Pons (tissue), 1 donor: Measurements from ENCODE around the gene TBC1D22A.
"Not testable (repeated sequence)": the region's sequence is repeated elsewhere in the genome, so short reads cannot be mapped to it uniquely, and the experiment has no call there.

Experiments
- DNase-seq: peaks from one replicate; pipeline ENCODE4 v3.0.0-alpha.2; 2016; ENCODE audit warnings: low spot score

Gene TBC1D22A

GRCh38 chr22:46813816-46814597, 51.6 kb downstream of the TBC1D22A start:
- no peak for DNase-seq

DNA sequence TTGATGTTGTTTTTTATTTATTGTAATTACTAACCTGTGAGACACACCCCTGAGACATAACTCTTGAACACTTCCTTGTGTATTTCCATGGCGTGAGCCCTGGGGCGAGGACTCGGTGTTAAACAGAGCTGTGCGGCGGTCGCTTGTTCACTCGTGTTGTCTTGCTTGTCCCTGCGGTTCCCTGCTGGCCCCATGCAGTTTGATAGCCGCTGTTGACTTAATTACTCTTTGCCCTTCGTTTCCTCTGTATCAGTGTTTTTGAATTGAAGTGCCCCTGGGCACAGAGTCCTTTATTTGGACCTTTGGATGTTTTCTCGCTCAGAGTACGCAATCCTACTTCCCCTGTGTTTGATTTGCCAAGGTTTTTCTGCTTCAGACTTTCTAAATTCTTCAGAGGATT, 52.7 kb downstream of the TBC1D22A start:
- no peak for DNase-seq

- no peak for DNase-seq
Observed at GRCh38 chr22:46815559-46815895, 53.1 kb downstream of the TBC1D22A start.

- DNase-seq, result peak; percentile 44
Observed at GRCh38 chr22:46815896-46816731, 53.7 kb downstream of the TBC1D22A start.

DNA sequence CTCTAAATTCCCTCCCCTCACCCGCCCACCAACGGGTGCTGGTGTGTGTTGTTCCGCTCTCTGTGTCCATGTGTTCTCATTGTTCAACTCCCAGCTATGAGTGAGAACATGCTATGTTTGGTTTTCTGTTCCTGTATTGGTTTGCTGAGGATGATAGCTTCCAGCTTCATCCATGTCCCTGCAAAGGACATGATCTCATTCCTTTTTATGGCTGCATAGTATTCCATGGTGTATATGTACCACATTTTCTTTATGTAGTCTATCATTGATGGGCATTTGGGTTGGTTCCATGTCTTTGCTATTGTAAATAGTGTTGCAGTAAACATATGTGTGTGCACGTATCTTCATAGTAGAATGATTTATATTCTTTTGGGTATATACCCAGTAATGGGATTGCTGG, 54.9 kb downstream of the TBC1D22A start:
- not testable (repeated sequence) for DNase-seq

GRCh38 chr22:46823248-46823647, 60.8 kb downstream of the TBC1D22A start:
- no peak for DNase-seq

DNA sequence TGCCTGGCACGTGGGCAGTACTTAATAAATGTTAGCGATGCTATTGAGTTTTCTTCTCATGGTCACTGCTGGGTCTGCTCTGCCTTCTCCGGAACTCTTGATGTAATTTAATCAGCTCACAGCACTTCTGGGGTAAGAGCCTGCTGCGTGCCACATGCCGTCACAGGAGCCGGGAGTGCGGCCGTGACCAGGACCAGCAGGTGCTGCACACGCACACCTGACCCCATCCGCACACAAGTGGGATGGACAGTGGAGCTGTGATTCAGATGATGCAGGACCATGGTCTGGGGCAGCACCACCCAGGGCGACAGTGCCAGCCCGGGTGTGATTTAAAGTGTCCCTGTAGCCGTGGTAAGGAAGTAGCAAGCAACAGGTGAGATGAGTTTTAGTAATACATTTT, 61.2 kb downstream of the TBC1D22A start:
- DNase-seq, result no peak

DNA sequence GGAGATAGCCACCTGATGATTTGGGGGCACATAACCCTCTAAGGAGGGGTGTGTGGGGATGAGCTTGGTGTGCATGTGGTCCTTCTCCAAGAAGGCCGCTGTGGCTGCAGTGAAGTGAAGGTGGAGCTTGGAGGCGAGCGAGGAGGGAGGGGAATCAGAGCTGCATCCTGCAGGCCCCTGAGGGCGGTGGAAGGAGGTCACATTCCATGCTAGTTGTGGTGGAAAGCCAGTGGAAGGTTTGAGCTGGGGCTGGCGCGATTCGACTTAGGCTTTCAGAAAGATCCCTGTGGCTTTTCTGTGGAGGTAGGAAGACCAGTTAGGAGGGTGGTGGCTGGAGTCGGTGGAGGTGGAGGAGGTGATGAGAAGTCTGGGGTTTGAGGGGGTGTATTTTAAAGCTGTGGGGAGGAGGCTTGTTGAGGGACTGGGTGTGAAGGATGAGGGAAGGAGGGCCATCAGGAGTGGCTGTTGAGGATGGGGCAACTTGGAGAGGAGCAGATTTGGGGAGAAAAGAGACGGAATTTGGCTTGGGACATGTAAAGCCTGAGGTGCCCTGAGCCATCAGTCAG, 62.0 kb downstream of the TBC1D22A start:
- no peak for DNase-seq

DNA sequence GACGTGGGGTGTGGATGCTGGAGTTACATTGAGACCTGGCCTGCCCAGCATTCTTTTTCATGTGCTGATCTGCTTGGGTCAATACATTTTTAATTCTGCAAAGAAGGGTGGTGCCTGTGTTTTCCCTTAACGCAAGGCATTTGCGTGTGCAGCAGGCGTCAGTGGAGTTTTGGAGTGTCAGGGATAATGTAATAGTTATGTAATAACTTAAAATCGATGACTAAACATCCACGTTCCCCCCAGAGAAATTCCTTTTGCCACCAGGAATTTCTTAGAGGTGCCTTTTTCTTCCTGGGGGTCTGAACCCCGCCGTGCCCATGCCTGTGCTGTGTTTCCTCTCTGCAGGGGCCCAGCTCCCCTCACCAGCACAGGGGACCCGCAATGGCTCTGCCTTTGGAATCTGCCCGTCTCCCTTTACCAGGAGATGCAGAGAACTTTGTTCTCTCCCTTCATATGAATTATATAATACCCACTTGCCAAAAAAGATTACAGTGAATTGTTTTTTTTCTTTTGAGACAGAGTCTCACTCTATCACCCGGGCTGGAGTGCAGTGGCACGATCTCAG, 62.6 kb downstream of the TBC1D22A start:
- no peak for DNase-seq

DNA sequence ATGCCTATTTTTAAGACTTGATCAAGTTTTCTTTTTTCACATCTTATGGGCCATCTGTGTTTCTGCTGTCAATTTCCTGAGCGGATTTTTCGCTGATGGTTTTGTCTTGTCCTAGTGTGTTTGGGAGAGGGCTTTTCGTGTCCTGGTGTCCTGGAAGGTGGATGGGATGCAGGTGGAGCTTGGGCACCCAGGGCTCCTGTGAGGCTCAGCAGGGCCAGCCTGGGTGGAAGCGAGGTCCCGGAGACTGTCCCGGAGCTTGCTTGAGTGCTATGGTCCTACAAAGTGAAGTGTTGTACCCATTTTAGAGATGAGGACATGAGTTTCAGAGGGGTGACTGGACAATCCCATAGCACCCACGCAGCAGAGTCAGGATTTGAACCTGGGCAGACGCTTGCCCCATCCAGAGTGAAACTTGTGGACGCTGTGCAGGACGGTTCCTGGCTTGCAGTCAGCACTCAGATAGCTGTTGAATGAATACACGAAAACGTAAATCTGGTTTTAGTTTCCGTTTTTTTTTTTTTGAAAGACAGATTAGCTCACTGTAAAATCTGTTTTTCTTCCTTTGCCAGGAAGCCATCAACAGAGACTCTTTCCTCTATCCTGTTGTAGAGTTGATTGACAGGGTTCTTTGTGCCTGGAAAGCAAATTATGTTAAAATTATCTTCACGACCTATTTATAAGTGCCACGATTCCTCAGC, 64.1 kb downstream of the TBC1D22A start:
- DNase-seq, result no peak

DNA sequence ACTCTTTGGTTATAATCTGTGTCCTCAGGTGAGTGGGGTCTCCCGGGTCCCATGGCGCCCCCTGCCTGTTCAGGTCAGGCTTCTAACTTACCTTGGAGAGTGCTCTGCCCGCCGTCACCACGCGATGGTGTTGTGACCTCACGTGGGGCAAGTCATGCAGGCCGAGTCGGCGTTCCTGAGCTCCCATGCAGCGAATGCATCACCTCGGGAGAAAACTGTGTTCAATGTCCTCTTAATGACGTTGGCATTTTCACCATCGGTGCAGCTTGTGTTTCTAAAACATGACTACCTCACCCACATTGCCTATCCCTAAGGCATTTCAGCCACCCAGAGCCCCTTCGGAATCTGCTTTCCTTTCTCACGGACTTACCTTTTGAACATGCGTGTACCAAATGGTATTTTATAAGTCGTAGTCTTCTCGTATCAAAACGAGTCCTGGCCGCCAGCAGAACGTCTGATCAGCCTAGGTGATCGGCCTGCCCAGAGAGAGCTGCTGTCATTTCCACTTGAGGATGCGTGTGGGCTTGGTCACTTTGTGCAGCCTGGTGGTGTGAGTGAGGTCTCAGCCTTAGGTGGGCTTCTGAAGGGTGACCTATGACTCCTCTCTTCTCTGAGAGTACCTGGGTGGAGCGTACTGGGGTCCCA, 64.8 kb downstream of the TBC1D22A start:
- DNase-seq, result no peak

DNA sequence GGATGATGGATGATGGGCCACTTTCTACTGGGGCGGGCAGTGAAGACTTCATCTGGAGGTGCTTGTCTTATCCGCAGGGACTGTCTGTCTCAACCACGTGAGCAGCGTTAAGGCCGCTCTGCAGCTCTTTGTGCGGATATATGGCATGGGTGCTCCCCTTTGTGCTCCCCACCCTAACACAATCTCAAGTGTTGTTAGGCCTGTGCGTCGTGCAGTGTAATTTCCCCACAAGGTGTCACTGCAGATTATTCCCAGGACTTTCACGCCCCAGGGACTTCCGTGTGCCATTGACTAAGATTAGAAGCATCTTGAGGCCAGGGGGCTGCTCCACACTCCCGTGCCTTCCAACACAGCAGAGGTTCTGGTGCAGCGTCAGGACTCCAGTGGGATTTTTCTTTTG, 65.3 kb downstream of the TBC1D22A start:
- DNase-seq, result no peak

DNA sequence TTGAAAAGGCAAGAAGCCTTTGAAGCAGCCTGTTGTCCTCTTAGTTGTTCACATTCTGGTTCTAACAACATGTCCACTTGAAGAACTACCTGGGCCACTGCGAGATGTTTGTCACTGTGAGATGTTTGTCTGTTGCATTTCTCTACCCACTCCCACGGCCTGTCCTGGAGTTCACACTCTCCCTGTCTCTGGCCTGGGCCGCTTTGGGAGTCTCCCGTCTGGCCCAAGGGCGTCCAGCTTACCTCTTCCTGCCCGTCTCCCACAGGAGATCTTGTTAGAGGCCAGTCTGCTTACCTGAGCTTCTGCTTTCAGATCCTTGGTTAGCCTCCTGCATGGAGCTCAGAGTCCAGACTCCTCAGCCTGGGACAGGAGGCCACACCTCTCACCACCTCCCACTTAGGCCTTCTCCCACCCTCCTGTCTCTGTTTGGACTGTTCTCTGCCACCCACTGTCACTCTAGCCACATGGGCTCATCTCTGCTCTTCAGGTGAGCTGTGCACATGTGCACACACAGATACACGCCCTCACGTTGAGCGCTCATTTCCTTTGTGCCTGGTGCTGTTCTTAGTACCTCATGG, 66.0 kb downstream of the TBC1D22A start:
- DNase-seq, result no peak

GRCh38 chr22:46829117-46829891, 66.9 kb downstream of the TBC1D22A start:
- no peak for DNase-seq

DNA sequence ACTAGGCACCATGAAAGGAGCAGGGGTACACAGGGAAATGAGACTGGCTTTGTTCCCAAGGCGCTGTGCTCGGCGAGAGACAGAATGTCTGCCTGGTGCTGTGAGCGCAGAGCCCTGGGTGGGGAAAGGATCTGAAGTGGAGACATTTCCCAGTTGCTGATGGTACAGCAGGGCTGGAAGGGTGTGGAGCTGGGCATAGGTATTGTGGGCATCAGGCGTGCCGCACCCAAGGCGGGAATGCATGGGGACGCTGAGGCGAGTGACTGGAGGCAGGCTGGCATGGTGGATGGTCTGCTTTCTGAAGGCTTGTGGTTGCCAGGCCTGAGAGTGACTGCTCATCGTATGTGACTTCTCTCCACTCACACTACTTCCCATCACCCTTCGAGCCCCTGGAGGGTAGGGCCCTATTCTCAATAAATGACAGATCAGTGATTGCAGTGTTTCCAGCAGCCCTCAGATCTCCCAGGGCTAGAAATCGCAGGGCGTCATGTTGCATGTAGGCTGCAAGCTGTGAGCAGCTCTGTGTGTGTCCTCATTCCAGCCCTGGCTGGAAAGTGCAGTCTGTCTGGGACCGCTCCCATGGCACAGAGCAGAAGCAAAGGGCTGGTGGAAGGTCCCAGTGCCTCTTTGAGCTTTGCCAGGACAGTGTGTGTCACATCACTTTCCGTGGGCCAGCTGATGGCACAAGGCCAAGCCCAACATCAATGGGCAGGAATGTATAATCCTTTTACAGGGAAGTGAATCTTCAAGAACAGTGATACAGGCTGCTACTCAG, 67.7 kb downstream of the TBC1D22A start:
- DNase-seq, result peak; percentile 49

DNA sequence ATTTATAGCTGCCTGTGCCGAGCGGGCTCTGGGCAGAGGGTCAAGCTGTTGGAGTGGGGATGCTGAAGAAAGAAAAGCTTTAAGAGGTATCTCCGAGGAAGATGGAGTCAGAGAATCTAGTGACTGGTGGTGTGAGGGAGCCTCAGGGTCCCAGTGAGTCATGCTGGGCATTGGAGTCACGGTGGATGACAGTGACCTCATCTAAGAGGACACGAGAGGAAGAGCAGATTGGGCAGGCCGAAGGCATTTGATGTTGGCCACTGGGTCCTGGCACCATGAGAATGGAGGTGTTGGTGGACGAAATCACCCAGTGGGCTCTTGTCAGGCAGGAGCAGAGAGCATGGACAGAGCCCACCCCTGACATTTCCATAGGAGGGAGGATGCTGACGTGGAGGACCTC, 68.4 kb downstream of the TBC1D22A start:
- no peak for DNase-seq

GRCh38 chr22:46833228-46833627, 70.8 kb downstream of the TBC1D22A start:
- no peak for DNase-seq

DNA sequence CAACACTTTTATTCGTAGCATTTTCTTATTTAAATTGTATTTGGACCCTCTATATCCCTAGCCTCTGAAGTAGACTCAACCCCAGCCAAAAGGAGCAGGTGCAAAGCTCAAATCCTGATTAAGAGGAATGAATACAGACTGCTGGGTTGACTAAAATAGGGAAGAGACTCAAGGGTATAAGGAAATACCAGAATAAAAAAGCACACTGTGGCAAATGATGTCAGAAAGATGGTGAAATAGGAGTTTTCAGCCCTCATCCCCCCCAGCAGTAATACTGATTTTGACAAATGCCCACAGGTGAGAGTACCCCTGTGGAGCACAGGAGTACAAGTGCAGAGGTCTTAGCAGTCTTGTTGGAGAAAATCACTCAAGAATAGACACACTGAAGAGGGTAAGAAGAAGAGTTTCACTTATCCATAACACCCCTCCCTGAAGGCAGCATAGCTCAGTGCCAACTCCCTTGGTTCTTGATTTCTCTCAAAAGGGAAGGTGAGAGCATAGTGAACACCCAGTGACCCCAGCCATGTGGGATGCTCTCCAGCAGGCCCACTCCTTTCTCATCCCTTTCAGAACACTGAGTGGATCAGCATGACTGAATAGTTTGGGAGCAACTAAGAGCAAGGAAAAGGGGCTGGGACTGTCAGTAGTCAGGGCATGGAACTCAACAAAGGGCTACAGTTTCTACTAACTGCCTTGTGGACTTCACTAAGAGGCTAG, 71.7 kb downstream of the TBC1D22A start:
- DNase-seq, result no peak

DNA sequence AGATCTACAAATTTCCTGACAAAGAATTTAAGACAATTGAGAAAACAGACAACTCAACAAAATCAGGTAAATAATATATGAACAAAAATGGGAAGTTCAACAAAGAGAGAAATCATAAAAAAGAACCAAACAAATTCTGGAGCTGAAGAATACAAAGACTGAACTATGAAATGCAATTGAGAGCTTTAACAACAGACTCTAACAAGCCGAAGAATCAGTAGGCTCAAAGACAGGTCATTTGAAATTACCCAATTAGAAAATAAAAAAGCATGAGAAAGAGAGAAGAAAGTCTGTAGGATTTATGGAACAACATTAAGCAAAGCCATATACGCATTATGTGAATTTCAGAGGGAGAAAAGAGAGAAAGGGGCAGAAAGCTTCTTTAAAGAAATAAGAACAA, 72.8 kb downstream of the TBC1D22A start:
- no peak for DNase-seq
